SK-N-SH (cell line): Measurements from ENCODE around the gene CDH4. TPM values are rescaled to one million over a fixed set of nuclear protein-coding genes. Genes with fewer than 3 reads are reported as not detected.
A peak's percentile ranks its signal among the peaks of the same experiment; 100 is the strongest.

Experiments used
- CTCF ChIA-PET: fragments of 300-600, 350-600 bp; formaldehyde crosslinking; extraction: SDS; loops from one replicate; lab custom pipeline; 2021; lab: Yijun Ruan, JAX
- POLR2A ChIA-PET: fragments of 350-600 bp; sonication (Branson Sonifier 250); formaldehyde crosslinking; extraction: SDS; loops from one replicate; lab custom pipeline; 2020; ENCODE audit warnings: antibody characterized with exemption, inconsistent platforms; lab: Yijun Ruan, JAX
- DNase-seq: peaks from one replicate; pipeline ENCODE4 v3.0.0; 2012
- H2AFZ ChIP-seq: fragments of 200-600 bp; sonication (generic); 2 replicates; pipeline ENCODE4 v1.8.1; 2016; ENCODE audit warnings: antibody characterized with exemption, mild to moderate bottlenecking, low read depth
- H3F3A ChIP-seq: fragments of 200-600 bp; sonication (generic); replicated peaks from 2 replicates; pipeline ENCODE3; 2016; ENCODE audit warnings: antibody characterized with exemption, mild to moderate bottlenecking; ENCODE audit not compliant: insufficient read depth
- H3K27ac ChIP-seq, 2 experiments: fragments of 200-500 bp in 1 of 2; fragments of 200-600 bp in 1 of 2; sonication (Bioruptor generic) in 1 of 2; sonication (generic), shearing (Covaris generic) in 1 of 2; 2 replicates each; pipeline versions ENCODE4 v1.5.1 to v1.6.1; 2014 to 2016; ENCODE audit warnings: low read depth in 2 of 2, inconsistent platforms in 1 of 2, low read length in 1 of 2, mild to moderate bottlenecking in 1 of 2, mixed read lengths in 1 of 2
- H3K27me3 ChIP-seq: fragments of 200-600 bp; sonication (generic), shearing (Covaris generic); 2 replicates; pipeline ENCODE4 v1.6.1; 2016; ENCODE audit warnings: mixed run types; ENCODE audit not compliant: insufficient read depth
- H3K36me3 ChIP-seq, 2 experiments: fragments of 200-500 bp in 1 of 2; fragments of 200-600 bp in 1 of 2; sonication (Bioruptor generic) in 1 of 2; sonication (generic) in 1 of 2; replicated peaks in 1 of 2; 2 replicates each; pipeline versions ENCODE3 to v1.5.1; 2014 to 2016; ENCODE audit warnings: low read length in 1 of 2, mild to moderate bottlenecking in 1 of 2; ENCODE audit not compliant: insufficient read depth in 2 of 2, control insufficient read depth in 1 of 2
- H3K4me1 ChIP-seq, 2 experiments: fragments of 200-500 bp in 1 of 2; fragments of 200-600 bp in 1 of 2; sonication (Bioruptor generic) in 1 of 2; sonication (generic), shearing (Covaris generic) in 1 of 2; 2 replicates each; pipeline versions ENCODE4 v1.5.1 to v1.6.1; 2014 to 2016; ENCODE audit warnings: low read depth in 1 of 2, low read length in 1 of 2, mixed run types in 1 of 2; ENCODE audit not compliant: insufficient read depth in 2 of 2, control insufficient read depth in 1 of 2
- H3K4me2 ChIP-seq: fragments of 200-600 bp; sonication (generic), shearing (Covaris generic); 2 replicates; pipeline ENCODE4 v1.6.1; 2017; ENCODE audit warnings: mixed run types
- H3K4me3 ChIP-seq, 2 experiments: fragments of 200-500 bp in 1 of 2; fragments of 200-600 bp in 1 of 2; sonication (Bioruptor generic) in 1 of 2; sonication (generic), shearing (Covaris generic) in 1 of 2; 2 replicates each; pipeline versions ENCODE4 v1.5.1 to v1.8.1; 2014 to 2016; ENCODE audit warnings: low read depth in 2 of 2, inconsistent platforms in 1 of 2, low read length in 1 of 2, mild to moderate bottlenecking in 1 of 2, mixed read lengths in 1 of 2, moderate library complexity in 1 of 2
- H3K79me2 ChIP-seq: fragments of 200-600 bp; sonication (generic); 2 replicates; pipeline ENCODE4 v1.8.1; 2017; ENCODE audit warnings: mild to moderate bottlenecking; ENCODE audit not compliant: insufficient read depth
- H3K9ac ChIP-seq: fragments of 200-600 bp; sonication (generic); 2 replicates; pipeline ENCODE4 v1.6.1; 2017; ENCODE audit warnings: mixed run types
- H3K9me2 ChIP-seq: fragments of 200-600 bp; sonication (generic); 2 replicates; pipeline ENCODE4 v1.6.1; 2017; ENCODE audit warnings: mixed run types
- H3K9me3 ChIP-seq: fragments of 200-600 bp; sonication (generic); 2 replicates; pipeline ENCODE4 v1.6.1; 2017; ENCODE audit warnings: mixed run types, mild to moderate bottlenecking, moderate library complexity
- H4K20me1 ChIP-seq: fragments of 200-600 bp; sonication (generic); 2 replicates; pipeline ENCODE4 v1.6.1; 2017; ENCODE audit warnings: mild to moderate bottlenecking, mixed run types; ENCODE audit not compliant: insufficient read depth
- CTCF ChIP-seq: fragments of 200-600 bp; sonication (generic); IDR thresholded peaks from 2 replicates; pipeline ENCODE4 v1.6.1; 2017; ENCODE audit warnings: antibody characterized with exemption, mild to moderate bottlenecking, moderate library complexity
- FOSL2 ChIP-seq: IDR thresholded peaks from 2 replicates; pipeline ENCODE4 v1.4.0; 2012; ENCODE audit warnings: low read depth, mild to moderate bottlenecking, moderate library complexity, borderline replicate concordance
- IRF3 ChIP-seq: fragments of 150-350 bp; IDR thresholded peaks from 2 replicates; pipeline ENCODE4 v1.6.1; 2016; ENCODE audit warnings: mild to moderate bottlenecking, low read depth, low read length
- MXI1 ChIP-seq: IDR thresholded peaks from 2 replicates; pipeline ENCODE4 v1.6.1; 2012; ENCODE audit warnings: mild to moderate bottlenecking, low read depth, low read length, improper control_type of control experiment
- NFIC ChIP-seq: IDR thresholded peaks from 2 replicates; pipeline ENCODE4 v1.4.0; 2012; ENCODE audit warnings: borderline replicate concordance
- NRF1 ChIP-seq: IDR thresholded peaks from 2 replicates; pipeline ENCODE4 v1.6.1; 2012; ENCODE audit warnings: low read depth, mild to moderate bottlenecking, low read length
- POLR2AphosphoS5 ChIP-seq: IDR thresholded peaks from 2 replicates; pipeline ENCODE4 v1.6.1; 2012; ENCODE audit warnings: low read depth, low read length
- RFX5 ChIP-seq: IDR thresholded peaks from 2 replicates; pipeline ENCODE4 v1.6.1; 2012; ENCODE audit warnings: mild to moderate bottlenecking, improper control_type of control experiment, low read length
- USF1 ChIP-seq: IDR thresholded peaks from 2 replicates; pipeline ENCODE4 v1.4.0; 2012; ENCODE audit warnings: low read depth, borderline replicate concordance
- YY1 ChIP-seq: IDR thresholded peaks from 2 replicates; pipeline ENCODE4 v1.4.0; 2012; ENCODE audit warnings: low read depth, mild to moderate bottlenecking
- ZBTB33 ChIP-seq: IDR thresholded peaks from 2 replicates; pipeline ENCODE4 v1.4.0; 2012; ENCODE audit warnings: low read depth, borderline replicate concordance
- WGBS: methylation state at CpG from one replicate; pipeline ENCODE4 v1.1.6; 2017; ENCODE audit warnings: low lambda C conversion rate; 5-methylcytosine and 5-hydroxymethylcytosine counted together
- polyA plus RNA-seq, 3 experiments: library from polyadenylated mRNA; depleted of rRNA; stranded (reverse); fragments of >200 nt; gene quantifications; 2 replicates each; pipeline ENCODE4 v1.2.3, GENCODE V29; 2012

The CDH4 gene
- polyA plus RNA-seq, 1 of the 3 experiments (the other 2 are of a cell fraction), result not detected

- Histone ChIP-seq H3F3A (no peaks in the 10 kb centered on the region), H3K4me1 (no peaks in the 10 kb centered on the region; a peak in 1 of 4 replicates), H4K20me1 (no peaks in the 10 kb centered on the region), H3K79me2 (no peaks in the 10 kb centered on the region), H3K27ac (no peak overlapping the region), H3K27me3 (no peaks in the 10 kb centered on the region), H3K9ac (no peak overlapping the region), H3K4me2 (no peak overlapping the region), H3K4me3 (no peak overlapping the region), H3K36me3 (no peaks in the 10 kb centered on the region), H3K9me3 (no peaks in the 10 kb centered on the region), H2AFZ (no peak overlapping the region), H3K9me2 (no peaks in the 10 kb centered on the region)
- 56% methylated on average over 4 of the region's 4 CpGs for WGBS
- ChIA-PET CTCF (no interaction called here), POLR2A (no interaction called here)
- no peak for DNase-seq
- TF ChIP-seq USF1 (no peak), IRF3 (no peak), POLR2AphosphoS5 (no peak), CTCF (no peak), MXI1 (no peak), FOSL2 (no peak)
Observed at GRCh38 chr20:61413752-61414151, 161.7 kb downstream of the CDH4 start.

GRCh38 chr20:61414455-61414991 lies 162.5 kb downstream of the CDH4 start:
- Histone ChIP-seq H3K79me2 (no peaks in the 10 kb centered on the region), H3K4me3 (no peak overlapping the region), H3K27me3 (no peaks in the 10 kb centered on the region), H3K36me3 (no peaks in the 10 kb centered on the region), H3K4me1 (no peaks in the 10 kb centered on the region; a peak in 1 of 4 replicates), H3K4me2 (no peak overlapping the region), H3K9ac (no peak overlapping the region), H4K20me1 (no peaks in the 10 kb centered on the region), H2AFZ (no peak overlapping the region), H3K27ac (no peak overlapping the region), H3F3A (no peaks in the 10 kb centered on the region), H3K9me2 (no peaks in the 10 kb centered on the region), H3K9me3 (no peaks in the 10 kb centered on the region)
- ChIA-PET CTCF (no interaction called here), POLR2A (no interaction called here)
- TF ChIP-seq NFIC (no peak), RFX5 (no peak), IRF3 (no peak), ZBTB33 (no peak), NRF1 (no peak), YY1 (no peak)
- peak; percentile 70 for DNase-seq
- 11% methylated on average over 8 of the region's 11 CpGs for WGBS
